HepG2 (cell line): ENCODE data around the gene ACAP1. TPM values are rescaled to one million over a fixed set of nuclear protein-coding genes. Genes with fewer than 3 reads are reported as not detected.

Experiments
- ARID5B ChIP-seq: IDR thresholded peaks from 2 replicates; pipeline ENCODE4 v1.4.0; 2020; ENCODE audit warnings: mild to moderate bottlenecking, missing genetic modification reagents
- HOXA9 ChIP-seq: sonication (generic); formaldehyde crosslinking; IDR thresholded peaks from 2 replicates; pipeline ENCODE4 v1.8.1; 2022; ENCODE audit warnings: missing genetic modification reagents, mild to moderate bottlenecking, moderate library complexity, borderline replicate concordance
- KAT8 ChIP-seq: IDR thresholded peaks from 2 replicates; pipeline ENCODE4 v1.6.1; 2016; ENCODE audit warnings: missing genetic modification reagents, missing compliant biosample characterization
- KMT2A ChIP-seq: sonication (generic); formaldehyde crosslinking; IDR thresholded peaks from 2 replicates; pipeline ENCODE4 v1.4.0; 2020; ENCODE audit warnings: missing genetic modification reagents
- MAZ ChIP-seq, 2 experiments: sonication (generic) in 1 of 2; formaldehyde crosslinking in 1 of 2; IDR thresholded peaks; 2 replicates each; pipeline versions ENCODE4 v1.5.0 to v1.6.1; 2012 to 2020; ENCODE audit warnings: low read depth in 2 of 2, mild to moderate bottlenecking in 2 of 2, borderline replicate concordance in 1 of 2, improper control_type of control experiment in 1 of 2, low read length in 1 of 2, missing genetic modification reagents in 1 of 2, moderate library complexity in 1 of 2
- NKX3-1 ChIP-seq: sonication (generic); formaldehyde crosslinking; IDR thresholded peaks from 2 replicates; pipeline ENCODE4 v1.5.0; 2020; ENCODE audit warnings: missing genetic modification reagents
- PHF21A ChIP-seq: sonication (generic); formaldehyde crosslinking; IDR thresholded peaks from 2 replicates; pipeline ENCODE4 v1.5.0; 2020; ENCODE audit warnings: mild to moderate bottlenecking, missing genetic modification reagents
- RXRB ChIP-seq: IDR thresholded peaks from 2 replicates; pipeline ENCODE4 v1.6.1; 2016; ENCODE audit warnings: borderline replicate concordance, missing genetic modification reagents, missing compliant biosample characterization
- SIN3A ChIP-seq: IDR thresholded peaks from 2 replicates; pipeline ENCODE4 v1.6.1; 2011; ENCODE audit warnings: low read depth, mild to moderate bottlenecking, control low read depth, low read length, borderline replicate concordance
- SOX13 ChIP-seq, 3 experiments: fragments of 450-650 bp in 1 of 3; sonication (generic) in 1 of 3; formaldehyde crosslinking in 1 of 3; IDR thresholded peaks in 2 of 3; conservative IDR thresholded peaks in 1 of 3; 2 replicates each; pipeline versions ENCODE4 v1.5.0 to v1.6.1; 2016 to 2020; ENCODE audit warnings: antibody characterized with exemption in 1 of 3, mild to moderate bottlenecking in 1 of 3, missing compliant biosample characterization in 1 of 3, missing genetic modification reagents in 1 of 3, moderate library complexity in 1 of 3
- TEAD3 ChIP-seq: optimal IDR thresholded peaks from 2 replicates; pipeline ENCODE3; 2016; ENCODE audit warnings: borderline replicate concordance
- ZFY ChIP-seq: sonication (generic); formaldehyde crosslinking; IDR thresholded peaks from 2 replicates; pipeline ENCODE4 v1.4.0; 2020; ENCODE audit warnings: missing genetic modification reagents
- ZFYVE20 ChIP-seq: sonication (generic); formaldehyde crosslinking; IDR thresholded peaks from 2 replicates; pipeline ENCODE4 v1.8.0; 2023; ENCODE audit warnings: low read depth, mild to moderate bottlenecking, moderate library complexity, missing genetic modification reagents, borderline replicate concordance
- ZNF138 ChIP-seq: sonication (generic); formaldehyde crosslinking; IDR thresholded peaks from 2 replicates; pipeline ENCODE4 v1.5.0; 2020; ENCODE audit warnings: mild to moderate bottlenecking, low read depth, missing genetic modification reagents
- ZNF563 ChIP-seq: sonication (generic); formaldehyde crosslinking; IDR thresholded peaks from 2 replicates; pipeline ENCODE4 v1.8.0; 2022; ENCODE audit warnings: mild to moderate bottlenecking, moderate library complexity, missing genetic modification reagents
- ZNF574 ChIP-seq: sonication (generic); formaldehyde crosslinking; IDR thresholded peaks from 2 replicates; pipeline ENCODE4 v1.4.0; 2020; ENCODE audit warnings: missing genetic modification reagents
- polyA plus RNA-seq, 8 experiments: library from polyadenylated mRNA; depleted of rRNA in 3 of 8; stranded (reverse) in 7 of 8; unstranded in 1 of 8; fragments of >200 nt; fragmentation: Illumina TruSeq in 4 of 8; extraction: Trizol in 4 of 8; gene quantifications; 2 replicates each; pipeline versions ENCODE4 v1.2.1 to v1.2.3, GENCODE V29; 2011 to 2016; ENCODE audit warnings: low read depth in 4 of 8, missing spikeins in 1 of 8, mixed read lengths in 1 of 8; ENCODE audit not compliant: insufficient read depth in 1 of 8
- total RNA-seq, 5 experiments: library from RNA; depleted of rRNA; stranded (reverse); fragments of >200 nt; fragmentation: Illumina TruSeq; extraction: Trizol; gene quantifications; 2 replicates each; pipeline ENCODE4 v1.2.3, GENCODE V29; 2016; ENCODE audit warnings: low read depth in 1 of 5
- TF ChIP-seq, protein P1 (sequence below): sonication (generic); formaldehyde crosslinking; IDR thresholded peaks from 2 replicates; pipeline ENCODE4 v1.4.0; 2020; ENCODE audit warnings: mild to moderate bottlenecking, missing genetic modification reagents
- TF ChIP-seq, protein P2 (sequence below): IDR thresholded peaks from 2 replicates; pipeline ENCODE4 v1.6.1; 2012; ENCODE audit warnings: inconsistent platforms

Gene ACAP1
- total and polyA plus RNA-seq, 2 of the 13 experiments (the other 11 are each of a cell fraction or from before 2014, with no cell fraction given) = 1.3 to 2.5 TPM

GRCh38 chr17:7296189-7296861, 40.0 kb upstream of the ACAP1 start (continued):
- no peak for TF ChIP-seq ZFYVE20 (CRISPR knock-in tag)
- TF ChIP-seq RXRB (CRISPR knock-in tag) = peak; percentile 47; the same call in 1 of the 2 replicates
- no peak for TF ChIP-seq MAZ (IDR thresholded peaks at IDR 0.05; ENCODE audit: borderline replicate concordance, low read depth, low read length)
- TF ChIP-seq MAZ (CRISPR knock-in tag; IDR thresholded peaks at IDR 0.05; ENCODE audit: low read depth) = peak; percentile 82
- peak; percentile 65 for TF ChIP-seq TEAD3 (CRISPR knock-in tag)
- TF ChIP-seq SOX13 (IDR thresholded peaks at IDR 0.05) = no peak
- peak in 1 of 2 experiments; percentile 43; a peak in 1 of 4 replicates for TF ChIP-seq SOX13 (CRISPR knock-in tag; conservative IDR thresholded peaks at IDR 0.05 in 1 of 2, IDR thresholded peaks at IDR 0.05 in 1 of 2)
- TF ChIP-seq ZNF563 (CRISPR knock-in tag) = peak; percentile 80
- TF ChIP-seq NKX3-1 (CRISPR knock-in tag) = 0 out of 2 replicates have a peak, but pooled peaks have one; percentile 51
- TF ChIP-seq, protein P1, sequence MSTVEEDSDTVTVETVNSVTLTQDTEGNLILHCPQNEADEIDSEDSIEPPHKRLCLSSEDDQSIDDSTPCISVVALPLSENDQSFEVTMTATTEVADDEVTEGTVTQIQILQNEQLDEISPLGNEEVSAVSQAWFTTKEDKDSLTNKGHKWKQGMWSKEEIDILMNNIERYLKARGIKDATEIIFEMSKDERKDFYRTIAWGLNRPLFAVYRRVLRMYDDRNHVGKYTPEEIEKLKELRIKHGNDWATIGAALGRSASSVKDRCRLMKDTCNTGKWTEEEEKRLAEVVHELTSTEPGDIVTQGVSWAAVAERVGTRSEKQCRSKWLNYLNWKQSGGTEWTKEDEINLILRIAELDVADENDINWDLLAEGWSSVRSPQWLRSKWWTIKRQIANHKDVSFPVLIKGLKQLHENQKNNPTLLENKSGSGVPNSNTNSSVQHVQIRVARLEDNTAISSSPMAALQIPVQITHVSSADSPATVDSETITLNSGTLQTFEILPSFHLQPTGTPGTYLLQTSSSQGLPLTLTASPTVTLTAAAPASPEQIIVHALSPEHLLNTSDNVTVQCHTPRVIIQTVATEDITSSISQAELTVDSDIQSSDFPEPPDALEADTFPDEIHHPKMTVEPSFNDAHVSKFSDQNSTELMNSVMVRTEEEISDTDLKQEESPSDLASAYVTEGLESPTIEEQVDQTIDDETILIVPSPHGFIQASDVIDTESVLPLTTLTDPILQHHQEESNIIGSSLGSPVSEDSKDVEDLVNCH (CRISPR knock-in tag) = no peak
- peak; percentile 44; the same call in 1 of the 2 replicates for TF ChIP-seq ARID5B (CRISPR knock-in tag)
- TF ChIP-seq KMT2A = peak; percentile 67
- peak; percentile 34; the same call in 1 of the 2 replicates for TF ChIP-seq ZFY (CRISPR knock-in tag)
- TF ChIP-seq, protein P2, sequence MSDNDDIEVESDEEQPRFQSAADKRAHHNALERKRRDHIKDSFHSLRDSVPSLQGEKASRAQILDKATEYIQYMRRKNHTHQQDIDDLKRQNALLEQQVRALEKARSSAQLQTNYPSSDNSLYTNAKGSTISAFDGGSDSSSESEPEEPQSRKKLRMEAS = peak; percentile 96
- peak; percentile 28; the same call in 1 of the 2 replicates for TF ChIP-seq PHF21A (CRISPR knock-in tag)
- 0 out of 2 replicates have a peak, but pooled peaks have one; percentile 44 for TF ChIP-seq ZNF138 (CRISPR knock-in tag)
- TF ChIP-seq SIN3A = peak; percentile 63; the same call in 1 of the 2 replicates
- TF ChIP-seq HOXA9 (CRISPR knock-in tag) = no peak
- peak; percentile 77 for TF ChIP-seq ZNF574 (CRISPR knock-in tag)
- 0 out of 2 replicates have a peak, but pooled peaks have one; percentile 53 for TF ChIP-seq KAT8 (CRISPR knock-in tag)
